NCI-H82 treated with DMSO at 0.1 percent for 48 hours (cell line): ENCODE data around the gene MROH2A.
A peak's percentile ranks its signal among the peaks of the same experiment; 100 is the strongest.
"Not testable (repeated sequence)": the region's sequence is repeated elsewhere in the genome, so short reads cannot be mapped to it uniquely, and the experiment has no call there.

ENCODE experiments used
- DNase-seq: peaks from one replicate; lab custom pipeline; 2025; ENCODE audit not compliant: unreplicated experiment; lab: John Stamatoyannopoulos, UW

The MROH2A gene

DNA sequence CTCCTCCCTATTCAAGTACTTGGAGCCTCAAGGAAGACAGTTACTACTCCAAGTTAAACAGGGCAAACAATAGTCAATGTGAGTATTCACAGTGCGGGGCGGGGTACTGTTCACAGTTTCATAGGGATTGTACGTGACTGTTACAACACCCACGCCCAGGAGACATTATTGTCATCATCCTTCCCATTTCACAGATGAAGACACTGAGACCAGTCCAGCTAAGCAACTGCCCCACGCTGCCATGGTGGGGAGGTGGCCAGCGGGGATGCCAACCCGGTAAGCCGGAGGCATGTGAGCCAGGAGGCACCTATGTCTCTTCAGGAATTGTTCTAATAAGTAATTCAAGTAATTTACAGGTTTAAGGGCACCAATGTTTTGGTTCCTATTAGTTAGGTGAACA is 75.2 kb downstream of the MROH2A start:
- no peak for DNase-seq

DNA sequence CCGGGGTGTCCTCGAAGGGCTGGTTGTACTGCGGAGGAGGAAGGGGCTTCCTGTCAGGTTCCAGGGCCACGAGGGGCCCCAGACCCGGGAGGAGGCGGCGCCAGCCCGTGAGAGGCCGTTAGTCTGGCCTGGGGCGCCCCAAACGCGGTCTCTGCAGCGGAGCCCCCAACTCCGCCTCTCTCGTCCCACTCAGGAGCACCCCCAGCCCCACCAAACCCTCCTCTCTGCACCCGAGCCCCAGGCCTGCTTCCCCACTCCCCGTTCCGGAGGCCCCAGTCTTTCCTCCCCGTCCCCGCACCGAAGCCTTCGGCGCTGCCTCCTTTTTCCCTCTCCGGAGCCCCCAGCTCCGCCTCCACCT is 75.7 kb downstream of the MROH2A start:
- no peak for DNase-seq

DNA sequence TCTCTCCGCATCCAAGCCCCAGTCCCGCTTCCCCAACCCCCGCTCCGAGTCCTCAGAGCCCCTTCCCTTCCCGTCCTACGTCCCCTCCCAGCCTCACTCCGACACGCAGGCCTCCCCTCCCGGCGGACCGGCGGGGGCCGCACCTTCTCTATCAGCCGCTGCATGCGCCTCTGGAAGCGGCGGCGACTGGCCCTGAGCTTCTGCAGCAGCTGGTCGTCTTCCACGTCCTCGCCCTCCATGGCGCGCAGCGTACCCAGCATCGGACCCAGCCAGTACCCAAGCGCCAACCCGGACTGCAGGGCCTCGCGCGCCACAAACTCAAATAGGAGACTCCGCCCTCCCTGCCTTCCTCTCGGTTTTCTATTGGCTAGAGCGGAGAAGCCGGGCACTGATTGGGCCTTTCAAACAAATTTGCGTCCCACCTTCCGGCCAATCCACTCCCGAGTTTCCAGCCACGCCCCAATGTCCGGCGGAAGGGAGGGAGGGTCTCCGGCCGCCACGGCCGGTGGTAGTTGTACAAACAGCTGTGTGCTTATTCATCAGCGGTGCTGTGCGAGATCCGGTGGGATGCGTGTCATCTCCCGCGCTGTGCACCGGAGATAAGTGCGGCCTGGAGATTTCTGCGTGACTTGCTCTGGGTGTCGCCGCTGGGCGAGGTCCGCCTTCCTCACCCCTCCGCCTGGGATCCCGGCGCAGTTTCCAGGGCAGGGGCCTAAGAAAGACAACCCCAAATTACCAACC is 76.3 kb downstream of the MROH2A start, which contains the start of gene HJURP:
TSS of gene HJURP (minus strand) at position 295 of the 741 bp plus-strand sequence. CDS start at position 260, 35 bp downstream.
- DNase-seq, result peak; percentile 96

DNA sequence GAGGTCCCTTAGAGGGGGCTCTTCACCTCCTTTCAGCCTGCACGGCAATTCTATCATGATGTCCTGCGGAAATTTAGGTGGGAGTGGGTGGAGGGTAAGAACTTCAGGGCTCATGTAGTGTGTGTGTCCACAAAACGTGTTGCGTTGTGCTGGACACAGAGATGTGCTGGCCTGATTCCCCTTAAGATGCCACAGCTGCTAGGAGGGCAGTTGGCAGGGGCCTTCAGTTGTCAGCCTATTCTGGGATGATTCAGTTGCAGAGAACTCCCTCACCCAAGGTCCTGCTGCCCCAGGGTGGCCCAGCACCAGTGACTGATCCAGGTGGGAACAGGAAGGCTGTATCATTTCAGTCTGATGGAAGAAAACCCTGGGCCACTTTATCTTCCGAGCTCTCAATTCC is 77.2 kb downstream of the MROH2A start:
- no peak for DNase-seq

- DNase-seq, result no peak
Measured at GRCh38 chr2:233856184-233856583, 78.1 kb downstream of the MROH2A start.

DNA sequence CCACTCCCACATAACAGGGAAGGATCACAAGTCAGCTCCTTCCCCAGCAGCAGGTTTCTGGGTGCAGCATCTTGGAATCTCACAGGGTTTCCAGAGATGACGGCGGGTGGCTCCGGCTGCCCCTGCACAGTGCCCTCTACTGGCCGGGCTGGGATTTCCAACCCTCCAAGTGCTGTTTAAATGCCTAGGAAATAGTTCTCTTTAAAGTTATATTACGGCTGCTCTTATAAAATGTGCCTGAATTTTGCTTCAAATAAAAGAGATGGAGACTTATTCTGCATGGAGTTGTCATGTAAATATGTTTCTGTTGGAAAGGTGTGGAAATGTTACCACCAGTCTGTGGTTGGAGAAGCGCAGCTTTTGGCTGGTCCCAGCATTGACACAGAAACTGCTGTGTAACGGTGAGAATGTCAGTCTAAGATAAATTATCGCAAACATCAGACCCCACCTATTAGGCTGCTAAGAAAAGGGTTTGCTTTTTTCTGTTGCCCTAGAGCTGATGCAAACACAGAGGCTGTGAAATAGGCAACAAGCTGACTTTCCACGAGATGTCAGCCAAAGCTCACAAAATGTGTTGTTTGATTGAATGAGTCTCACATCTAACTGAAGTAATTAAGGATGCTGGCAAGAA is 79.5 kb downstream of the MROH2A start:
- peak; percentile 21 for DNase-seq

DNA sequence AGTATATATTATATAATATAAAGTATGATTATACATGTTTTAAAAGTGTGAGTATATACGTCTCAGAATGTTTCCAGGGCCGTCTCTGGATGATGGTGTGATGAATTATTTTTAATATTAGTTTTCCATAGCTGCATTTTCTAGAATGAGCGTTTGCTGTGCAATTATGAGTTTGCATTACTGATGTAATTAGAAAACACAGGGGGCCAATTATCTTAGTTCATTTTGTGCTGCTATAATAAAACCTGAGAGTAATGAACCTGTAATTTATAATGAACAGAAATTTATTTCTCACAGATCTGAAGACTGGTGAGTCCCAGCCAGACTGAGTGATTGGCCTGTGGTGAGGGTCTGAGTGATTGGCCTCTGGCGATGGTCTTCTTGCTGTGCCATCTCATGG is 80.2 kb downstream of the MROH2A start:
- DNase-seq, result no peak

- DNase-seq, result no peak
Measured at GRCh38 chr2:233862261-233862768, 84.2 kb downstream of the MROH2A start.

DNA sequence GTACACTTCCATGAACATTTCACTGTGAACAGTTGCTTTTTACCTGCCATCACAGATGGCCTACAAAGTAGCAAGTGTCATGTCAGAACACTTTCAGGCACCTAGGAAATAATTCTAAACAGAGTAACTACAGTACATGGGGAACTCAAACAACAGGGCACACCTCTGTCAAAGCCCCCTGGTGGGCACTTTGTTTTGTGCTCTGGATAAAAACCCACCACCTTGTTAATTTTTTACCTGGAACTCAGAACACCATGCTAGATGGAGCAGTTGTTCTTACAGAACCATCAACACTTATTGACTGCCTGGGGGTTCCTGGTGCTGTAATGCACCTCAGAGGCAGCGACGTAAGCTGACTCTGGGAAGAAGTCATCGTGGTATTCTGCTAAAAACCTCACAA is 87.7 kb downstream of the MROH2A start:
- peak; percentile 12 for DNase-seq

GRCh38 chr2:233866479-233866878 is 88.3 kb downstream of the MROH2A start:
- DNase-seq, result no peak

DNA sequence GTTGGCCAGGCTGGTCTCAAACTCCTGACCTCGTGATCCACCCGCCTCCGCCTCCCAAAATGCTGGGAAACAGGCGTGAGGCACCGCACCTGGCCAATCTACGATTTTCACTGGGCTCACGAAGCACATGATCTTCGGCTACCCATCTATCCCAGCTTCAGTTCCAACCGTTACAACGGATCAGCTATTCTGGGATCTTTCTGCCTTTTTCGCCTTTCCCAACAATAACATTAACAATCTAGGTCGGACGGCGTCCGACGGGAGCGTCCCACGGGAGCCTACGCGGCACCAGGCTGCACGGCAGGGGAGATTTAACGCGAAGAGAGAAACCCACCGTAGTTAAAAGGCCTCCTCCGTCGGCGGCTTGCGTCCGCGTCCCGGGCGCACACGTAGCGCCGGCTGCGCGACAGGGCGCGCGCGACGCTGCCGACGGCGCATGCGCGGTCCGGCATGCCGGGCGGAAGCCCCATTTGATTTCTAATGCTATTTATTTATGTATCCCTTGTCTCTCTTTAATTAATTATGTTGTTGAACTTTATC is 89.9 kb downstream of the MROH2A start, which contains the start of gene MSL3B:
TSS of gene MSL3B (minus strand) at position 394 of the 540 bp plus-strand sequence.
- no peak for DNase-seq

- DNase-seq, result no peak
Measured at GRCh38 chr2:233871432-233871831, 93.3 kb downstream of the MROH2A start.

GRCh38 chr2:233872125-233872524 is 94.0 kb downstream of the MROH2A start:
- not testable (repeated sequence) for DNase-seq

DNA sequence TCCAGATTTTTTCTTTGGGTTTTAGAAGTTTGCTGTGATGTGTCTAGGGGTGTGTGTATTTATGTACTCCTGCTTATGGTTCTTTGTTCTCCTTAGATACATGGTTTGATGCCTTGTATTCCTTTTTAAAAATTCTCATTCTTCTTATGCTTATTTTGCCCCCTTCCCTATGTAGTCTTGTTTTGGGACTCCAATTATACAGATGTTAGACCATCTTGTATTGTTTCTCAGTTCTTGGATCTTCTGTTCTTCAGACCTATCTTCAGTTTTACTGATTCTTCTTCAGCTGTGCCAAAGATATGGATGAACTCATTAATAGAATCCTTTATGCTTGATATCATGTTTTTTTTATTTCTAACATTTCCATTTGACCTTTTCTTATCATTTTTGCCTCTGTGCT is 104.2 kb downstream of the MROH2A start:
- no peak for DNase-seq
